ENCODE data around the gene LHB.
"Not testable (repeated sequence)": the region's sequence is repeated elsewhere in the genome, so short reads cannot be mapped to it uniquely, and the experiment has no call there.

Gene LHB

DNA sequence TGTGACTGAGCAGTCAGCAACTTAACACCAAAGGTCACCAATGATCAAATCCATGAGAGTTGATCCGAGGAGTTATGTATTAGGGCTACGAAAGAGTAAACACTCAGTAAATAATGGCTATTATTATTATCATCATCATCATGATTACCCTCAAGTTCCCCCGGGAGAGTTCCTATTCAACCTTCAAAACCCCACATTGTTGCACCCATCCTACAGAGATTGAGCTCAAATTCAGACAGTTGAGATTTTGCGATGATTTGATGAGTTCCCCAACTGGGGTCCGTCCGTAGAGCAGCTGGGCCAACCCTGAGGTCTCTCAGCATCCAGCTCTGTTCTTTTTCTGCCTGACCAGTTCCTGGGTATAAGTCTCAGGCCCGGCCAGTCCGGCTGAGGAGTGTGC, 21.2 kb upstream of the LHB start:
- not testable (repeated sequence) for DNase-seq (ENCODE audit: low read depth in 2 of 2)

DNA sequence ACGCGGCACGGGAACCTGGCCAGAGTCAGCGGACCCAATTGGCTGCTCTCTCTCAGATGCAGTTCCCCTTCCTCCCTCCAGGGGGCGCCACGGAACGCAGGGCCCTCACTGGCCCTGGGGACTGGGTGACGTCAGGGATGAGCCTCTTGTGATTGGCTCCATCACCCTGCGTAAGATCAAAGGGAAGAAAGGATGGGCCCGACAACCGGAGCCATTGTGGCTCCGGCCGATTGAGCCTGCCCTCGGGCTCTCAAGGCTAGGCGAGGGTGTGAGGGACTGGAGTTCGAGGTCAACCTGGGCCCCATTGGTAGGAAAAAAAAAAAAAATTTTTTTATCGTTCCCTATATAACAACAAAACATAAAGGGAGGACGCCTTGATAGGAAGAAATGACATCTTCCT, 19.9 kb upstream of the LHB start, which contains the start of gene CGB1:
TSS of gene CGB1 (minus strand) at position 81 of the 400 bp plus-strand sequence. CDS start 184 bp downstream, outside the sequence.
- DNase-seq (ENCODE audit: low read depth in 2 of 2): not testable (repeated sequence)

DNA sequence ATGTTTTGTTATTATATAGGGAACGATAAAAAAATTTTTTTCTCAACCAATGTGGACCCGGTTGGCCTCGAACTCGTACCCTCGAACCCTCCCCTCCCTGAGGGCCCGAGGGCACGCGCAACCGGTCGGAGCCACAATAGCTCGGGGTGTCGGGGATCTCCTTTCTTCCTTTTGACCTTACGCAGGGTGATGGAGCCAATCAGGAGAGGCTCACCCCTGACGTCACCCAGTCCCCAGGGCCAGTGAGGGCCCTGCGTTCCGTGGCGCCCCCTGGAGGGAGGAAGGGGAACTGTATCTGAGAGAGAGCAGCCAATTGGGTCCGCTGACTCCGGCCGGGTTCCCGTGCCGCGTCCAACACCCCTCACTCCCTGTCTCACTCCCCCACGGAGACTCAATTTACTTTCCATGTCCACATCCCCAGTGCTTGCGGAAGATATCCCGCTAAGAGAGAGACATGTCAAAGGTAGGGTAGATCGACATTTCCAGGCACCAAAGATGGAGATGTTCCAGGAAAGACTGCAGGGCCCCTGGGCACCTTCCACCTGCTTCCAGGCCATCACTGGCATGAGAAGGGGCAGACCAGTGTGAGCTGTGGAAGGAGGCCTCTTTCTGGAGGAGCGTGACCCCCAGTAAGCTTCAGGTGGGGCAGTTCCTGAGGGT, 14.9 kb upstream of the LHB start, which contains the start of gene CGB2:
TSS of gene CGB2 (plus strand) at position 249 of the 660 bp plus-strand sequence. CDS start at position 455, 206 bp downstream.
- peak; percentile 17 to 19 for DNase-seq (ENCODE audit: low read depth in 2 of 2)

- DNase-seq (ENCODE audit: low read depth in 2 of 2): not testable (repeated sequence)
Measured at GRCh38 chr19:49030323-49030722, 13.4 kb upstream of the LHB start.

DNA sequence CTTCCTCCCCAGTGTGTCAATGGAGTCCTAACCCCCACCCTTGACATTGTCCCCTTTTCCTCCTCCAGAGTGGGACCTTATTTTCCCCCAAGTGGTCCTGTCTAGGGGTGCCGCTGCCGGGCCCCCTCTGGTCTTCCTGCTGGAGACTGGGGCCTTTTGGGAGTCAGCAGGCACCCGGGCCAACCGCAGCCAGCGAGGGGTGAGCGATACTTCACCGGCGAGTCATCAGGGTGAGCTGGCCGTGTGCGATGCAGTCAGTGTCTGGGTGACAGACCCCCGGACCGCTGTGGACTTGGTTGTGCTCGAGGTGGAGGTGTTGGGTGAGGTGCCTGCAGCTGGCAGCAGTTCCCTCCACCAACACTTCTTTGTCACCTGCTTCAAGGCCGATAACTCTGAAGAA, 12.9 kb upstream of the LHB start:
- not testable (repeated sequence) for DNase-seq (ENCODE audit: low read depth in 2 of 2)

GRCh38 chr19:49028686-49029085, 11.8 kb upstream of the LHB start:
- DNase-seq (ENCODE audit: low read depth in 2 of 2): not testable (repeated sequence)

- DNase-seq (ENCODE audit: low read depth in 2 of 2): not testable (repeated sequence)
Measured at GRCh38 chr19:49025599-49025998, 8.7 kb upstream of the LHB start.

- DNase-seq (ENCODE audit: low read depth in 2 of 2): not testable (repeated sequence)
Measured at GRCh38 chr19:49025088-49025487, 8.2 kb upstream of the LHB start.

- DNase-seq (ENCODE audit: low read depth in 2 of 2): not testable (repeated sequence)
Measured at GRCh38 chr19:49024233-49024632, 7.3 kb upstream of the LHB start, which contains the start of gene CGB3. CGB3 (minus strand) TSS chr19:49024333; CDS start chr19:49023971, 362 bp downstream.

DNA sequence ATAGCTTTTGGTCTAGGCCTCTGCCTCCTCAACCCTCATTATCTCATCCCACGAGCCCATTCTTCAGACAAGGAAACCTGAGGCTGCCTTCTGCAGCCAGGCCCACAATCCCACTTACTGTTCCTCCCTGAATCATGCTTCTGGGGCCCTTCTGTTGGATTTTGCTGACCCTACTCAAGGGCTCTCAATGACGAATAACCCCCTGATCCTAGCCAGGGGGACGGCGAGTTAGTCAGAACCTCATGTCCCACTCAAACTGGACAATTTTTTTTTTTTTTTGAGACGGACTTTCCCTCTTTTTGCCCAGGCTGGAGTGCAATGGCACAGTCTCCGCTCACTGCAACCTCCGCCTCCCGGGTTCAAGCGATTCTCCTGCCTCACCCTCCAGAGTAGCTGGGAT, 5.2 kb upstream of the LHB start:
- no peak for DNase-seq (ENCODE audit: low read depth in 2 of 2)

DNA sequence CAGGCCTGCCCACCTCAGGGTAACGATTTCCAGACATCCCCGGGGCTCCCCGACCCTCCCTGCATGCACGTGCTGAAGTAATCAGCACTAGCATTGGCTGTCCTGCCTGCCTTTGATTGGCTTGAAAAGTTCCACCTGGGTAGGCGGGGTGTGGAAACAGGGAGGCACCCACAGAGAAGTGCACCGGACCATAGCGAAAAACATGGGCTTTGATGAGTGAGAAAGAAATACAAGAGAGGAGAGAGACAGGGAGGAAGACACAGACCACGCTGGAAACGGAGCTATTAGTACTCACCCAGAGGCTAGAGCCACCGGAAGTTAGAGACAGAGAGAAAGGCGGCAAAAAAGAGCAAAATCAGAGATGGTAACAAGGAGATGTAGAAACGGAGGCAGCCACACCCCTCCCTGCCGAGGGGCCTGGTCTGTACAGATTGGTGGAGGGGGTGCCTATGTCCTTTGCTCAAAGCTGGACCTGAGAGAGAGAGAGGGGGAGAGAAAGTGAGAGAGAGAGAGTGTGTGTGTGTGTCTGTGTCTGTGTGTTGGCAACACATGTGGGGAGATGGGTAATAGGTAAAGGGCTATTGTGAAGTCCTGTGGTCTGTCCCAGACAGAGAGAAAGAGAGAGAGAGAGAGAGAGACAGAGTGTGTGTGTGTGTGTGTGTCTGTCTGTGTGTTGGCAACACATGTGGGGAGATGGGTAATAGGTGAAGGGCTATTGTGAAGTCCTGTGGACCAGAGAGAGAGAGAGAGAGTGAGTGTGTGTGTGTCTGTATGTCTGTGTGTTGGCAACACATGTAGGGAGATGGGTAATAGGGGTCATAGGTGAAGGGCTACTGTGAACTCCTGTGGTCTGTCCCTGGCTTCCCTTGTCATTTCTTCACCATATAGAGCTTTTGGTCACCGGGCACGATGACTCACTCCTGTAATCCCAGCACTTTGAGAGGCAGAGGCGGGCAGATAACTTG, 4.3 kb upstream of the LHB start:
- no peak for DNase-seq (ENCODE audit: low read depth in 2 of 2)

- DNase-seq (ENCODE audit: low read depth in 2 of 2): no peak
Measured at GRCh38 chr19:49020342-49020741, 3.5 kb upstream of the LHB start.

DNA sequence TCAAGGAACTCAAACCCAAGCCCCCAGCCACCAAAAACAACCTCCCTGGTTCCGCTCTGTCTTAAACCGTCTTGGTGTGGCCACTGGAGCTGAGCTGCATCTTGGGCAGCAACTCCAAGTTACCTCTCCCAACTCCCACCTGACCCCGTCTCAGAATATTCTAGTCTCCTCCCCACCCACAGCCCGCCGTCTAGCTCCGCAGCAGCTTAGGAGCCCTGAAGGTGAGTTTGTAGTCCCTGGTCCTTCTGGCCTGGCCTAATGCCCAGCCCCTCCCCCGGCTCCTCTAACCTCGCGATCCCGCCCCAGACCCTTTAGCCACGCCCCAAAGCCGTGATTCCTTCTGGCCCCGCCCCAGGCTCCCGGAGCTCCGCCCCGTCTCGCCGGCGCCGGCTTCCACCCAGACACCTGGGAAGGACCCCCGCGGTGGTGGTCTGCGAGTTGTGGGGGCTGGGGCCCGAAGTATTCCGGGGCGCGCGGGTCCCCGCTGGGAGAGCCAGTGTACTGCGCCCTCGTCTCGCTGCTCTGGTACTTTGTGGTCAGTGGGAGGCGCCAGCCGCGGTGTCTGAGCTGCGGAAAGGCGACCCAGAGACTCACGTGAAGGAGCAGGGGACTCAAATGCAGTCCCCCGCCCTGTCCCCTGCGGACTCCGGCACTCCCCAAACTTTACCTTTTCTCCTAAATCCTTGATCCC, 2.5 kb upstream of the LHB start:
- peak; percentile 30 to 33 for DNase-seq (ENCODE audit: low read depth in 2 of 2)

- DNase-seq (ENCODE audit: low read depth in 2 of 2): not testable (repeated sequence)
Measured at GRCh38 chr19:49018388-49019241, 1.7 kb upstream of the LHB start.

GRCh38 chr19:49017666-49018351, 918 bp upstream of the LHB start:
- DNase-seq (ENCODE audit: low read depth in 2 of 2): peak in 1 of 2 donors; percentile 26

GRCh38 chr19:49016067-49016839, 638 bp downstream of the LHB start:
- DNase-seq (ENCODE audit: low read depth in 2 of 2): no peak

DNA sequence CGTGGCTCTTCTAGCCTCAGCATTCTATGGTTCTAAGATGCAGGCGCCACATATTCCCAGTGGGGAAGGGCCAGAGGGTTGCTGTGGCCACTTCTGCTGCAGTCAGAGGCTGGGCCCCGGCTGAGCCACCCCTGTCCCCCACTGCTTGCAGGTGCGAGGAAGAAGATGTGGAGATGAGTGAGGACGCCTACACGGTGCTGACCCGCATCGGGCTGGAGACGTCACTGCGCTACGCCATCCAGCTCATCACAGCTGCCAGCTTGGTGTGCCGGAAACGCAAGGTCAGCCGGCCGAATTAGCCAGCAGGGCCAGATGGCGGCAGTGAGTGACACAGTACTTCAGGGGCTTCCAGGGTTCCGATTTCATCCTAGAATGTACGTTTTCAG, 2.0 kb downstream of the LHB start:
- no peak for DNase-seq (ENCODE audit: low read depth in 2 of 2)

DNA sequence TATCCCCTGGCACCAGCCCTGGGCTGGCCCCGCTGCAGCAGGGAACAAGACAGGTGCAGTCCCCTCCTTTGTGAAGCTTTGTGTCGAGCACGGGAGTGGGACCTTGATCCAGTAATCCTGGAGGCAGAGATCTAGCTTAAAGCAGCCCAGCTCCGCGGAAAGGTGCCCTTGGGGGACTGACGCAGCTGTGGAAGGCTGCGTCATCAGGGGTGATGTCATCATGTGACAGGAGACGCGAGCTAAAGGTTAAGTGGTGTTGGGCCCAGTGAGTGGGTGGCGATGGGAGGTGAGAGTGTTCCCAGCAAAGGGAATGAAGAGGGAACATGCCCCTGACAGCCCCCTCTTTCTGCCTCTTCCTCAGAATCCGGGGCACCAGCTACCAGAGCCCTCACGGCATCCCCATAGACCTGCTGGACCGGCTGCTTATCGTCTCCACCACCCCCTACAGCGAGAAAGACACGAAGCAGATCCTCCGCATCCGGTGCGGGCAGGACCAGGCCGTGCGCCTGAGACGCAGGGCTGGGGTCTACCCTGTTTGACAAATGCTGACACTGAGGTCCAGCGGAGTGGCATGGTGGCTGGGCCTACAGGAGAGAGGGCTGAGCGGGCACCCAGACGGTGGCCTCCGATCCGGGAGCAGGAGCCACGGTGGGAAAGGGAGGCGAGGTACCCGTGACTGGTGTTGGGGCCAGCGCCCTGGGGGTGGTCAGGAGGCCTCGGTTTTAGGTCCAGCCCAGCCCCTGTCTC, 2.6 kb downstream of the LHB start:
- DNase-seq (ENCODE audit: low read depth in 2 of 2): no peak

DNA sequence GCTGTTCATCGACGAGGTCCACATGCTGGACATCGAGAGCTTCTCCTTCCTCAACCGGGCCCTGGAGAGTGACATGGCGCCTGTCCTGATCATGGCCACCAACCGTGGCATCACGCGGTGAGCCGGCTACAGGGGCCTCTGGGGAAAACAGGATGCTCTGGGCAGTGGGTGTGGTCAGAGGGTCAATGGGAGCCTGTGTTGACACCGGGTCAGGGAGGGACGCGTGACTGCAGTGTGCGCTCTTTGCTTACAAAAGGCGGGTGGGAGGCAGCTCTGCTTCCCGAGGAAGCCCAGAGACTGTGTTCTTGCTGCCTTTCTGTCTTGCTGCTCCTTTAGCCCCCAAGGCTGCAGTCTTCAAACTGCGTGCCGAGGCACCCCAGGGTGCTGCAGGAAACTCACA, 5.7 kb downstream of the LHB start:
- no peak for DNase-seq (ENCODE audit: low read depth in 2 of 2)
